ENCODE results near the gene CHRM2.

Gene CHRM2

GRCh38 chr7:136894789-136895188 is 26.3 kb downstream of the CHRM2 start:
- no peak overlapping the region for H3K27ac ChIP-seq
- H3K4me3 ChIP-seq = no peak overlapping the region
- intact Hi-C loops (cut with DNase I; ENCODE audit: low total_unique reads) = no loop called here
- no peak for DNase-seq
- no peaks in the 10 kb centered on the region for H3K4me1 ChIP-seq
- H3K27me3 ChIP-seq = no peaks in the 10 kb centered on the region
- TF ChIP-seq CTCF (IDR thresholded peaks at IDR 0.05) = no peak
- no peaks in the 10 kb centered on the region for H3K36me3 ChIP-seq
- H3K9me3 ChIP-seq = no peaks in the 10 kb centered on the region

- H3K27ac ChIP-seq = no peak overlapping the region
- no peaks in the 10 kb centered on the region for H3K4me1 ChIP-seq
- no peaks in the 10 kb centered on the region for H3K9me3 ChIP-seq
- H3K27me3 ChIP-seq = no peaks in the 10 kb centered on the region
- no peak for DNase-seq
- no peak for TF ChIP-seq CTCF (IDR thresholded peaks at IDR 0.05)
- no peaks in the 10 kb centered on the region for H3K36me3 ChIP-seq
- intact Hi-C loops (cut with DNase I; ENCODE audit: low total_unique reads) = no loop called here
- no peak overlapping the region for H3K4me3 ChIP-seq
Observed at GRCh38 chr7:136897676-136898075, 29.2 kb downstream of the CHRM2 start.

DNA sequence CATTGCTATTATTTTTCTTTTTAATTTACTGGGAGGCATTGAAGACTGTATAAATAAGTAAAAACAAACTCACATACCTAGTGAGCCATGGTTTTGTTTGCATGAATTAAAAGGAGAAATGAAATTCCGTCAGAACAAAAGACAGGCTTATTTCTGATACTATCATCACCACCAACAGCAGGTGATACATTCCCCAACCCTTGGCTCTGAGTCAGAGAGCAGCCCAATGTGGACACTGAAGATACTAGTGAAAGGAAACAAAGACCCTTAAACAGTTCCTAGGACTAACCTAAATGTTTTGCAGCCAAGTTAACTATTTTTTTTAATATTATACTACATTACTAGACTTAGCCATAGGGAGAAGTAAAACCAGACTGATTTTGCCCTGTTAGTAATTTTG is 31.6 kb downstream of the CHRM2 start:
- no peak overlapping the region for H3K4me3 ChIP-seq
- H3K36me3 ChIP-seq = no peaks in the 10 kb centered on the region
- no peak for TF ChIP-seq CTCF (IDR thresholded peaks at IDR 0.05)
- H3K4me1 ChIP-seq = no peaks in the 10 kb centered on the region
- H3K27ac ChIP-seq = no peak overlapping the region
- DNase-seq = no peak
- H3K27me3 ChIP-seq = no peaks in the 10 kb centered on the region
- no peaks in the 10 kb centered on the region for H3K9me3 ChIP-seq
- intact Hi-C loops (cut with DNase I; ENCODE audit: low total_unique reads) = no loop called here

DNA sequence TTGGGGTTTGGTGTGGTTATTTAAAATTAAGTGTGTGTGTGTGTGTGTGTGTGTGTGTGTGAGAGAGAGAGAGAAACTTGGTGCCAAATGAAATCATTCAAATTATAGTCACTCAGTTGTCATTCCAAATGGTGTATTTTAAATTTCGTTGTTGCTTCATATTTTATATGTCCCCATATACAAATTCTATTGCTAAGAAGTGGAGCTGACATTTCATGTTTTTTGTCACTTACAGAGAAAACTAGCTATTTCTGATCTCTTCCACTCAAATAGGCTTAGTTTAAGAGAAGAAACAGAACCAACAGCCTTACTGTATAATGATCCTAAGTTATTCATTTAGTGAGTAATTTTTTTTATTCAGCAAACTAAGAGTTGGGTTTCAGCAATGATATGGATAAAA is 42.3 kb downstream of the CHRM2 start:
- H3K4me3 ChIP-seq = no peak overlapping the region

DNA sequence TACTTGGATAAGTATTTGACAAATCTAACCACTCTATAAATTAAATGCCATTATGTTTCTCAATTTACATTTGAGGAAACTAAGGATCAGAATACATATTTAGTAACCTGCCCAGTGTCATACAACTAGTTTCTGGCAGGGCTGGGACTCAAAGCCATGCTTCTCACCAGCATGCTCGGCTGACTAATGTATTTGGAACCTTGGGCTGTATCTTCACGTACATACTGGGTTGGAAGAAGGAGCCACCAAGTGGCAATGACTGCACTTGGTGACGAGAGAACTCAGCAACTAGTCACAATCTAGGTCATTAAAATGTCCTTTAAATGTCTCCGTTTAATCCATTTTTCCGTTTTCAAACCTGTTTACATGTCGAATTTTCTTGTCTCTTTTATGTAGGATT is 42.9 kb downstream of the CHRM2 start:
- no peaks in the 10 kb centered on the region for H3K4me1 ChIP-seq
- DNase-seq = no peak
- H3K4me3 ChIP-seq = no peak overlapping the region
- H3K27me3 ChIP-seq = no peaks in the 10 kb centered on the region
- no peak overlapping the region for H3K27ac ChIP-seq
- no peaks in the 10 kb centered on the region for H3K36me3 ChIP-seq
- no peaks in the 10 kb centered on the region for H3K9me3 ChIP-seq
- no peak for TF ChIP-seq CTCF (IDR thresholded peaks at IDR 0.05)
- intact Hi-C loops (cut with DNase I; ENCODE audit: low total_unique reads) = no loop called here

More for the DNA sequence above, 42.3 kb downstream of the CHRM2 start:
- DNase-seq = no peak
- no peaks in the 10 kb centered on the region for H3K36me3 ChIP-seq
- intact Hi-C loops (cut with DNase I; ENCODE audit: low total_unique reads) = no loop called here
- no peaks in the 10 kb centered on the region for H3K9me3 ChIP-seq
- H3K27ac ChIP-seq = no peak overlapping the region
- H3K4me1 ChIP-seq = no peaks in the 10 kb centered on the region
- no peak for TF ChIP-seq CTCF (IDR thresholded peaks at IDR 0.05)
- no peaks in the 10 kb centered on the region for H3K27me3 ChIP-seq

- Histone ChIP-seq H3K27ac (no peak overlapping the region), H3K4me3 (no peak overlapping the region), H3K4me1 (no peaks in the 10 kb centered on the region), H3K9me3 (no peaks in the 10 kb centered on the region), H3K27me3 (no peaks in the 10 kb centered on the region), H3K36me3 (no peaks in the 10 kb centered on the region)
- intact Hi-C loops (cut with DNase I; ENCODE audit: low total_unique reads) = no loop called here
- no peak for DNase-seq
- no peak for TF ChIP-seq CTCF (IDR thresholded peaks at IDR 0.05)
Observed at GRCh38 chr7:136912339-136912738, 43.9 kb downstream of the CHRM2 start.
